SIG-M5 (cell line): ENCODE results near the gene SIM1.

ENCODE experiments used
- DNase-seq: peaks from one replicate; lab custom pipeline; 2025; lab: John Stamatoyannopoulos, UW

Gene SIM1

DNA sequence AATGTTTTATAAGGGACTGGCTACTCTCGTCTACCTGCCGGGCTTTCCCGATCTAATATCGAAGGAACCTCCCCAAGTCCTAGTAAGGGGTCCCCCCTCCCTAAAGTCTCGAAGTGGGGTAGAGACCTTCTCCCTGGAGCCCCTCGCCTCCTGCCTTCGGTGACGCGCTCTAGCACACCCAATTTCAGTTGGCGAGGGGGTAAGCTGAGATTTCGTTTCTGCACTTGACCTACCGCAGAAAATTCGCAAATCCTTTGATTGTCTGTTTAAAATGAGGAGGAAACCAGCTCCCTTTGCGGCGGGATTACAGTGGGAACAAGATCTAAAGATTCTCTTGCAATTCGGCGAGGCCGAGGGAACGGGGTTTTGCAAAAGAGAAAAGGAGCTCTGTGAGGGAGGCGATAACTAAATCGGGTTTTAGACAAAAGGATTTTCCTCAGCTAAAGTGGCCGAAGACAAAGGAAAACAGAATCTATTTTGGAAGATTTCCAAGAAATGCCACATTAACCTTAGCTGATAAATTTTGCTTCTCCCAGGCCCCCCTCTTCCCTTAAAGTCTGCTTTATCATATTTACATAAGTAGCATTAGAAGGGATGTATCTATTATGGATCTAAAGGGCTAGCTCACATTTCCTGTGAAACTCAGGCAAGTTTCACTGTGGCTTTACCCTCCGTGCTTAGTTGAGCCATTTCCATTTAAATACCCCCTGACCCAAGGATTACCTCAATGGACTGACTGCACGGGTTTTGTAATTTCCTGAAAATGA, 8.4 kb downstream of the SIM1 start:
- DNase-seq: no peak

DNA sequence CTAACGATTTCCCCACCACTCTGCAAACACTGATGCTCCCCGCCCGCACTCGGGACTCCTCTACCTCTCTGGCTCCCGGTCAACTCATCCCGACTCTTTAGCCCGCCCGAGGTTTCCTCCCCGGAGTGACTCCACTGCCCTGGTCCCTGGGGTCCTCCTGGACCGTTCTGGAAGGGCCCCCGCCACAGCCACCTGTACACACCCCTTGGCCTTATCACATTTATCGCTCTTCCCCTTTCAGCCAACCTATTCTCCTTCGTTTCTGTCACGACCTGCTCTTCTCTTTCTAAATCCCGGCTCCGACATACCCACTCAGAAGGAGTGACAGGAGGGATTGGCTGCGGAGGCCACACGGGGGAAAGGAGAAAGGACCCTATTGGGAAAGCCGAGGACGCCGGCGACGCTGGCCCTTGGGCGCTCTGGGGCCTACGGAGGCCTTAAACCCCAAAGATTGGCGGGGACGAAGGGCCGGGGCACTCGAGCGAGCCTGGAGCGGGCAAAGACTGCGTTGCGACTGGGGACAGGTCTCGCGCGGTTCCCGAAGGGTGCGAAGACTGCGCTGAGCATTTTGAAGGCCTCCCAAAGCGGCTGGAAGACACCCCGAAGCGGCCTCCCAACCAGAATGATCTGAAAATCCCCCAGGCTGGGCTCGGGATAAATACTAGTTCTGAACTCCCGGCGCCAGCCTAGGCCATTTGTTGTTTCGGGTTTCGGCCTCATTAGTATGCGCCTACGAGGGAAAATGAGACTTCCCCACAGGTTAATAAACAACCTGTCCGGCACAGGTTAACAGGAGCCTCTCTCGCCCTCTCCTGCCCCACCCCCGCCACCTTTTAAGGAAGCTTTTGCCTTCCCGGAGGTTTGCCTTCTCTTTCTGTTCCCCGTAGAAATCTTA, 9.2 kb downstream of the SIM1 start:
- DNase-seq: no peak

DNA sequence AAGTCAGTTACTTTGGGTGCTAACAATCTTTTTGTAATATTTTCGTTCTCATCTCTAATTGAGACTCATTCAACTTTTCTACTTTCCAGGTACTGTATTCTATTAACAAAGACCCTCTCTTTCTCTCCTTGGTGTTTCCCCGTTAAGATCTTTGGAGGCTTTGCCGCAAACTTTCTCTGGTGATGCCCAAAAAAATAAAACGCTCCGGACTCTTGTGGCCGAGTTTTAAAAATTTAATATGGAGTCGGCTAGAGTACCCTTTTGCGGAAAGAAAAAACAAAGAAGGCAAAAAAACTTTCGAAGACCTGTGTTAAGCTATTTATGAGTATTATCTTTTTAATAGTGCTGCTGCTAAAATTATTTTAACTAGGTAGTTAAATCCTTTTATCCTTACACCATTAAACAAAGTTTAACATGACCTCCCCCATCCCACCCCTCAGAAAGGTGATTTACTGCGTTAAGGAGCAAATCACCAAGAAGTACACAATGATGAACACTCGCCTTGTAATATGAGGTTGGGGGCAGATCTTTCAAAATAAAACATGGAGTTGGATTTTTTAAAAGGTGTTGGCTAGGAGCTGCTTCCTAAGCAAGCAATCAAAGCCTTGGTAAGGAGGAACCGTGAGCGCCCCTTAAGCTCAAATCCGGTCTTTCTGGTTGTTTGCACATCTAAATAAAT, 10.0 kb downstream of the SIM1 start:
- DNase-seq: no peak

DNA sequence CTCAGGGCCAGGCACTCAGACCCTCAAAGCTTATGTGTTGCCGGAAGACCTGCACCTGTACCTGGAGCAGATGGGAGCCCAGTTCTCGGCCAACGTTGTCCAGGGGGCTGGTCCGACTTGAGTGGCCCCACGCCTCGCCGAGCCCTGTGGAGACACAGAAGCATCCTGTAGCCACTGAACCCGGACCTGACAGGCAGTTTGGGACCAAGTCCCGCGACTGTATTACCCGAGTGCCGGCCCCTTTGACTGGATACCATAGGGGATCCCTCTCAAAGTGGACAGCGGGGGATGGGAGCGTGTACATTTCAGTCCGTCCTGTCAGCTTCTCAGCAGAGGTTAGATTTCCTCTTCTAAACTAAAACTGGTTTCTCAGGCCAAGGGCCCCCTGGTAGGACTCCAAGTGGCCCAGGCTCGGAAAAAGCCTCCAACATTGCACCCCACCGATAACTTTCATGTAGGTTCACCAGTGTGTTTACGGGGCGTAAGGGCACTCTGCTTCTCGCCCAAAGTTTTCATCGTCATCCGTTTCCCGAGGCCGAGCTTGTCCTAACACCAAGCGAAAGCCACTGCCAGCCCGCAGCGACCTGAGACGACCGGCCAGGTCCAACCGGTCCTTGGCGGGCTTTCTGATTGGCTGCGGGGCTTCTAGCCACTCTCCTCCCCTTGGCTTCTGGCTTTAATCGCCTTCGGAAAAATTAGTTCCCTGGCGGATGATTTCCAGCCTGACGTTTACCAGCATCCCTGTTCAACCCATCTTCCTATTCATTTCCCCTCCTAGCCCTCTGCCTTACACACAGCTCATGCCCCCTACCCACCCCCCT, 10.8 kb downstream of the SIM1 start:
- no peak for DNase-seq

DNA sequence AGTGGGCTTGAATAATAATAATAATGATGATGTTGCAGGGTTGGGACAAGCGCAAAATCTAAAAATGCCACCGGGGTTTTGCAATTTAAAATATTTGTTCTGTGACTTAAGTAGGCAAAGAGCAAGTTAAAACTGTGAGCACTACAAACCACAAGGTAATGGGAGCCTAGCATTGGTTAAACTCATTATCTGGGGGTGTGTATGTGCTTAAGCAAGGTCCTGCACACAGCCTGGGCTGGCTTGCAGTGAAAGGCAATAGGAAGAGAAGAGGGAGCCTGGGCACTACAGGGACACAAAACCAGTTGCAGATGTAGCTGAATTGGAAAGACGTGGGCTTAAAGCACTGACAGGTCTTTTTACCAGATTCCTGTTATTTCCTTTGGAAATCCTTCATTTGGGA, 11.7 kb downstream of the SIM1 start:
- DNase-seq: no peak

DNA sequence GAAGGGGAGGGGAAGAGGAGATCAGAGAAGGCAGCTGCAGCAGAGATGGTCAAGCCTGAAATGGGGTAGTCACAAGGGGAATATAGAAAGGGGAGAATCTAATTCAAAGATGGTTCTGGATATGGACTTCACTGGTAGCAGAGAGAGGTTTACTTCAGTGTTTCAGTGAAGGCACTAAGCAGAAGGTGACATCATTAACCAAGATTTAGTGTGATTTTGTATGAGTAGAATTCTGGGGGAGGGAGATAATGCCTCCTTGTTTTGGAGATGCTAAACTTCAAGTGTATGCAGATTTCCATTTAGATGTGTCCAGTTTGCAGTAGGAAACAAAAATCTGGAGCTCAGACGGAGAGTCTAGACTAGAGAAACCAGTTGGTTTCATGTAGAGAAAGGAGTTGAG, 13.1 kb downstream of the SIM1 start:
- DNase-seq: no peak

DNA sequence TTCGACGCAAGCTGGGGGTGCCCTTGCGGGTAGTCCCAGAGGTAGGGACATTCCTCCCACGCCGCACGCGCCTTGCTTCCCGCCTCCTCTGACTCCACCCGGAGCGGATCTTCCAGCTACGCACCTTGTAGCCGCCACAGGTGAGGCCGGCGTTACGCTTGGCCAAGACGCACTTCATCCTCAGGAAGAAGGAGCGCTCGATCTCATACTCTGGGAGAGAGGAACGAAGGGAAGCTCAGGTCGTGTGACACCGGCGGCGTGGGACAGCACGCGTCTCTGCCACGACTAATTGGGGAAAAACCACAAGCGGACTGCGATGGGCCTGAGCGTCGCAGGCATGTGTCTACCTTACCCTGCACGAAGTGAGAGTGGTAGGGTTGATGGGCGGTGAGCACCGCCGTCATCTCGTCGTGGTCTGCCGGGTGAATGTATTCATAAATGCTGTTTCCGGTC, 15.5 kb downstream of the SIM1 start:
- no peak for DNase-seq

DNA sequence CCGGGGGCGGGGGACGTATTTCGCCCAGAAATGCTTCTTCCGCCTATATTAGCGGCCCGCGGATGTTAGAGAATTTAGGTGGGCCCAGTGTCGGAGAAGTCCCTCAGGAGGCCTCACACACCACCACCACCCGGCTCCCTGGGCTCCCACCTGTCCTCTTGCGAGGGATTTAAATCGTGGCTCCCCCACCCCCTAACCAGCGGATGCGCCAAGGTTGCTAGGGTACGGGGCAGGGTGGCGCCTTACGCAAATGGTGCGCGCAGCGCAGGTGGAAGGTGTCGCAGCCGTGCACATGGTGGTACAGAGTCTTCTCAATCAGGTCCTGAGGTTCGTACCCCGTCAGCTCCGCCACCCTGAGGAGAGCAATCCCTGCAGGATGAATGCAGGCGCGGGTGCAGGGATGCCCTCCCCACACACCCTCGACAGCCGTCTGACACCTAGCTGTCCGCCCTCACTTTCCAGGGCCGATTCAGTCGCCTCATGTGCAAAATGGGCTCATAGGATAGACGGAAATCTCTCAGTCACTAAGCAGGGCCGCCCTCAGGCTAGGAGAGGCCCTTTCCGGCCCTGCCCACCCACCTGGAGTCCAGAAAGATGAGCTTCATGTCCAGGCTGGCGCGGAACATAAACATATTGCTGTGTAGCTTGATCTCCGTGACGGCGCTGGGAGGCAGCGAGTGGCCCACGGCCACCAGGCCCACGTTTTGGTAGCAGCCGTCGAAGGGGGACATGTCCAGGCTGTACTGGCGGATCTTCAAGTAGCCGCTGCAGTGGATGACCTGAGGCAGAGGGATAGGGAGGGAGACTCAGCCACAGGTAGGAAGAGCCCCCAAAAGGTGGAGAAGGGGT, 16.6 kb downstream of the SIM1 start:
- no peak for DNase-seq

DNA sequence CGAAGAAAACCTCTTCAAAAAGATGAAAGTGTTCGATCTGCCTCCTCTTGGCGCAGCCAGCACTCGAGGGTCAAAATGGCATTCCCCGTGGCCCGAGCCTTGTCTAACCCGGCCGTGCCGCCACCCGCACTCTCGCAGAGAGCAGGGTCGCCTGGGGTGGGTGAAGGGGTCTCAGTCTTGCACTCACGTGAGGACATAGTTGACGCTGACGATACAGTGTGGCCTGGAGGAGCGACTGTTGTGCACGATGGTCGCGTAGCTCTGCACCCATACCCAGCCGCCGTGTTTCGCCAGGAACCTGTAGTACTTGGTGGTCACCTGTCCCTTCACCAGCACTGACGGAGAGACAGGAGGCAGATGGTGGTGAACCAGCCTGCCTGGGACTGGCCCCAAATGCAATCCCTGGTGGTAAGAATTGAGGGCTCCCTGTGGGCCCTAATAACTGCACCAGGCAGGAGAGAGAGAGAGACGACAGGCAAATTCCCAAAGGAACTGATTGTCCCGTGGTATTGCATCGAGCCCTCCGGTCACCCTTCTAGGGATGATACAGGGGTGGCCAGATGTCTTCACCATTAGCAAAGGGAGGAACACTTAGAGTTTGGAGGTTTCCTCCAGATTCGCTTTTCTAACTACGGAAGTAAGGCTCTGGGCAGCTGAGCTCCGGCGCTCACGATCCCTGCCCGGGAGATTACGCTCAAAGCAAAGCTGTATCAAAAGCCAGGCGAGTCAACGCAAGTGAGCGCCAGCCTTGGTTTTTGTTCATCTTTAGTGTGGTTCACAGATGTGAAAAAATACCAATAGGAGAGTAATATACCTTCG, 17.4 kb downstream of the SIM1 start:
- no peak for DNase-seq

DNA sequence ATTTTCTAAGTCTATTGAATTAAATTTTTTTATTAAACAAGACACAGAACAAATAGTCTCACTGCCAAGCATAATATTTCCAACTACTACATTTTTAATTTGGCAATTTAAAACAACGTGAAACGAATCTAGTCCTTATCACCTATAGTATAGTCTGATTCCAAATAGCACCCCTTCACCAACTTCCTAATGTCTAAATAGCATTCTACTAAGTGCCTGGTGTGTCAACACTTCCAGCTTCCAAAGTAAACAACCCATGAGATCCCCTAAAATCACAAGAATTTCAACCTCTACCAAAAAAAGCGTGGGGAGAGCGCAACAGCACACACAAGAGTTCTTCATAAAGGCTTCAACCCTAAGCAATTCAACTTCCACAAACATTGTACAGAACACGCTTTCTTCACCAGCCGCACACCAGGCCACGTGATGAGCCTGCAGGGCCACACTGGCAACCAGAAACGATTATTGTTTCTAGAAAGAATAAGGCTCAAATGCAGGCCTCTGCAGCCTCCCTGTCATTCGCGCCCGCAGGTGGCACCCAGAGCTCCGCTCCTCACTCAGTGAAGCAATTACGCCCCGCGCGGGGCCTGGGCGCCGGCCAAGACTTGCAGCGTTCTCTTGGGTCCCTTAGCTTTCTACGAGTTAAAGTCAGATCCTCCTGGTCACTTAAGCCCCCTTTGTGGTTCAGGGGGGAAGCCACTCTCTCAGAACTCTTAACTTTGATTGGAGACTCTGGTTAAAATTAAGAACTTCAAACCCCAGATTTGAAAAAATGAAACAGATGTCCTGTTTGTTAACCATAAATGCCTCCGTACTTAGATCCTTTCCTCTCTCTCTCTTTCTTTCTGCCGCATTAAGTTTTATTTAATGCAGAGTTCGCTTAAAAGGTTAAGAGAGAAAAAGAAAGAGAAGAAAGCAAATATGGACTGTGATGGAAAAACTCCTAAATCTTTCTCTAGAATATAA, 18.3 kb downstream of the SIM1 start:
- DNase-seq: no peak

DNA sequence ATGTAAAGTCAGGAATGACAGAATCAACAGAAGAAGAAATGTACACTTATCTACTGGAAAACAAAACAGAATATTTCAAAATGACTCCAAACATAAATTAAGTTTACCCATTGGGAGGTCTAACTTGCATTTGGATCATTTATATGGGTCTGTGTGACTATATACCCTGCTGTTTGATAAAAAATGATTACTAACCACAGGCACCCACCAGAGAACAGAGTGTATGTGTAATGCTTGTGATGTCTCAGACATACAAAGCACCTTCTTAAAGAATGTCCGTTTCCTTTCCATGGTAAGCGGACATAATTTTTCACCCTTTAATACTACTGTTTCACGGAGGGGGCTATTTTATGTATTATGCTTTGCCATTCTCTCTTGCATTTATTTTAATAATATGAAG, 19.2 kb downstream of the SIM1 start:
- no peak for DNase-seq

DNA sequence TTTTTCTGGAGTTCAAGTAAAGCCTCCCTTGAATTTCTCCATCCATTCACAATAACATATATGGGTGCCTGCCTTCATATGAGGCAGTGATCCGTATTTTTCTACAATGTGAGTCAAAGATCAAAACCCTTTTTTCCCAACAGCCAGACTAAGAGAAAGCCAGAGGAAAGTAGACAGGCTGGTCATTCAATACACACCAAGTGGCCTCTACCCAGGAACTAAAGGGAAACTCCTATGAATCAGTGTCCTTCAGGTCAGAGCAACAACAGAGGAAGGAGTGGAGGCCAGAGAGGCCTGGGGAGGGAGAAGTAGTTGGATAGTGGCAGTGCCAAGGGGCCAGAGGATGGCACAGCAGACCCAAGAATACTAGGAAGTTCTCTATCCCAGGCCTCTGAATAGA, 23.8 kb downstream of the SIM1 start:
- no peak for DNase-seq

DNA sequence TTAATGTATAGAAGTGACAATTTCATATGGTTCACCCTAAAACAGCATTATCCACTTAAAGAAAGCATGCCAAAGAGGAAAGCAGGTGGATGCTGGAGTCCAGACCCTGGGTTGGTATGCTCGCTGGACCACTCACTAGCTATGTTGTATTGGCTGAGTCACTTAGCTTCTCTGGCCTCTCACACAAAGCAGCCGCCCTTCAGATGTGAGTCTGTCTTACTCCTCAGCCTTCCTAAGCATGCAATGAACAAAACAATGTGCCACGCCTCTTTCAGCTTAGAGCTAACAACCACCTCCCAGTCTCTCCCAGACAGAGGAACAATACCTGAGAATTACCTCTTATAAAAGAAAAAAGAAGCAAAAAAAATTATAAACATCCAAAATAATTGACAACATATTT, 29.4 kb downstream of the SIM1 start:
- no peak for DNase-seq

DNA sequence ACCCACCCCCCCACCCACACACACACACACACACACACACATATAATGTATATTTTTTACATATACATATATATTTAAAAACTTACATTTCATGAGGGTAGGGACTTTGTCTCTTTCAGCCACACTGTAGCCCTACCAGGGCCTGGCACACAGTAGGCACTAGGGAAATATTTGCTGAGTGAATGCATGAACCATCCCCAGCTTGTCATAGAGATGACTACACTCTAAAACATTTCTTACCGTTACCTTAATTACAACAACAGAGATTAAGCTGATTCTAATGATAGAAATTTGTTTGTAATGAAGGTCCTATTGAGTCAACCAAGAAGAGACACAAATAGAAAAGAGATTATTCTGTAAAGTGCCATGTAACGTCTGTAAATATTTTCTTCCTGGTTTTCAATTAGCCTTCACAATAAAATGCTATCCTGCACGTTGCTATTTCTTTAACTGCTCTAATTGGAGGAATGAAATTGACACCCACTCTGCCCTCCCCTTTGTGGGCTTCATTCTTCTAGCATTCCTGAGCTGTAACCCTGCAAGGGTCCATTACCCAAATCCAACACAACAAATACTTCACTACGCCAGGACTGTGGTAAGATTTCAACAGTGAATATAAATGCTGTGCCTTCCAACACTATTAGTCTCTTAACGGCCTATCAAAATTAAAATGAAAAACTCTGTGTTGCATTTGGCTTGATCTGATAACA, 30.8 kb downstream of the SIM1 start:
- no peak for DNase-seq

DNA sequence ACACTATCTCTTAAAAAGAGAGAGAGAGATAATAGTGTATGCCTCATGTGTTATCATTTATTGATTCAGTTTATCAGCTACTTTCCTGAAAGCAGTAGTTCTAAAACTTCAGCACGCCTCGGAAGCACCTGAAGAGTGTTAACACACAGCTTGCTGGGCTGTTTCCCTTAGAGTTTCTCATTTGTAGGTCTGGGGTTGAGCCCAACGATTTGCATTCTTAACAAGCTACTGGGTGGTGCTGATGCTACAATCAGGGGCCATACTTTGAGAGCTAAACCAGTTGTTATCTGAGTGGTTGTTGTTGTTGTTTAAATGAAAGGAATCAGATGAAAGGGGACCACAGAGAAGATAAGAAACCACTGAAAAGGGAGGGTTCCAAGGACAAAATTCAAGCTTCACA, 32.6 kb downstream of the SIM1 start:
- no peak for DNase-seq

DNA sequence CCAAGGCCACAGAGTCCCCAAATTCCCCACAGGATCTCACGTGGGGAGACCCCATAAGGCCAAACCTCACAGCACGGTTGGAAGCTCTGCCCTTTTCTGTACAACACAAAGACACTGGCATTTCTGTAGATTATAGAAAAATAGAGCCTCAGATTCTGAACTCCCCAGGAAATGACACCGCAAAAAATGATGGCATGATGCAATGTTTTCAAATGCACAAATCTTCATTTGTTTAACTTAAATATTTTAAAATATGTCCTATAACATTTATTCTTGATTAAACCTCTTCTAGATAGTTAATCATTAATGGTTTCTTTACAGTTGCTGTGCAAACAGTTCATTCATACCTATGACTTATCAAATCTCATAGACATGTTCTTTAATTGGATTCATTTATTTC, 33.8 kb downstream of the SIM1 start:
- no peak for DNase-seq

DNA sequence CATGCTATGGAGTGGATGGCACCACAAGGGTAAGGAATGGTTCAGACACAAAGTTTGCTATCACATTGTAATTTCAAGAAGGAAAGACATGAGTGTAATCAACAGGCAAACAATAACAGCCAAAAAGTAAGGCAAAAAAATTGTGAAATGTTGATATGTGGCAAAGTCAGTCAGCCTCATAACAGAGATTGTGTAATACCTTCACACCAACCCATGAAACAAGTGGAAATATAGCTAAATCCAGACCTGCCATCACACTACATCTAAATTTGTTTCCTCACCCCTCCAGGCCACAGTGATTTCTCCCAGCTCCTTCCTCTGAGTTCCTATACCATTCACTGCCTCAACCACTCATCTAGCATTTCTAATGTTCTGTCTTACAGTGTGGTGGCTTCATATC, 37.3 kb downstream of the SIM1 start:
- no peak for DNase-seq

DNA sequence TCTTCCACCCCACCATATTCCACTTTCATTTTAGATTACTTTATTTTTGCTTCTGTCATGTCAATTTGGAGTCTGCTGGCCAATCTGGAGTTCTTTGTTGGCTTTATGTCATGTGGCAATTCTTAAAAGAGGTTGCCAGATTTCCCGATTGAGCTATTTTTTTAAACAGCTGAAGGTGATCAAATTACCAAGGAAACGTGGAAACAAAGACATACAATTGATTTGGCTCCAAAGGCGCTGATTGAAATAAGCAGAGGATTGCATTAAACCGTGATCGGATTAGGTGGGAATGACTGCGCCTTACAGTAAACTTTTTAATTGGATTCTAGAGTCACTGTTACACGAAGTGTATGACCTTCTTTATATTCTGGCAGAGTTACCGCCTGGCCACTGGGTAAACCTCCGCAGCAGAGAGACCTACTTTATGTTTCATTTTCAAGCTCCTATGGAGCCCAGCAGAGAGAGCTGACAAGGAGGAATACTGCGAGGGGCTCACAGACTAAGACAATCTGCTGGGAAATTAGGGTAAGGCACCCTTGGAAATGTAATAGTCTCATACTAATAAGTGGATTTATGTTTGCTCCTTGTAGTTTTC, 37.9 kb downstream of the SIM1 start:
- no peak for DNase-seq
